Keratinocyte (primary cell): ENCODE results near the gene C6orf132.

Source experiments
- EZH2 ChIP-seq: IDR thresholded peaks from one replicate; pipeline ENCODE4 v1.6.1; 2012; ENCODE audit warnings: inconsistent platforms, mild to moderate bottlenecking, low read length, moderate library complexity
- TF ChIP-seq, protein P1 (sequence below), 3 experiments: IDR thresholded peaks in 1 of 3; conservative IDR thresholded peaks in 1 of 3; optimal IDR thresholded peaks in 1 of 3; 2 replicates in 2 of 3; 3 replicates in 1 of 3; pipeline versions ENCODE3 to v1.5.1; 2011; ENCODE audit warnings: low read length in 3 of 3, mild to moderate bottlenecking in 3 of 3, moderate library complexity in 2 of 3, control low read depth in 1 of 3, inconsistent platforms in 1 of 3; ENCODE audit not compliant: insufficient read depth in 2 of 3; ENCODE audit errors: extremely low read depth in 1 of 3

- TF ChIP-seq, protein P1, sequence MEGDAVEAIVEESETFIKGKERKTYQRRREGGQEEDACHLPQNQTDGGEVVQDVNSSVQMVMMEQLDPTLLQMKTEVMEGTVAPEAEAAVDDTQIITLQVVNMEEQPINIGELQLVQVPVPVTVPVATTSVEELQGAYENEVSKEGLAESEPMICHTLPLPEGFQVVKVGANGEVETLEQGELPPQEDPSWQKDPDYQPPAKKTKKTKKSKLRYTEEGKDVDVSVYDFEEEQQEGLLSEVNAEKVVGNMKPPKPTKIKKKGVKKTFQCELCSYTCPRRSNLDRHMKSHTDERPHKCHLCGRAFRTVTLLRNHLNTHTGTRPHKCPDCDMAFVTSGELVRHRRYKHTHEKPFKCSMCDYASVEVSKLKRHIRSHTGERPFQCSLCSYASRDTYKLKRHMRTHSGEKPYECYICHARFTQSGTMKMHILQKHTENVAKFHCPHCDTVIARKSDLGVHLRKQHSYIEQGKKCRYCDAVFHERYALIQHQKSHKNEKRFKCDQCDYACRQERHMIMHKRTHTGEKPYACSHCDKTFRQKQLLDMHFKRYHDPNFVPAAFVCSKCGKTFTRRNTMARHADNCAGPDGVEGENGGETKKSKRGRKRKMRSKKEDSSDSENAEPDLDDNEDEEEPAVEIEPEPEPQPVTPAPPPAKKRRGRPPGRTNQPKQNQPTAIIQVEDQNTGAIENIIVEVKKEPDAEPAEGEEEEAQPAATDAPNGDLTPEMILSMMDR (optimal IDR thresholded peaks at IDR 0.05 in 1 of 3, IDR thresholded peaks at IDR 0.05 in 1 of 3, conservative IDR thresholded peaks at IDR 0.05 in 1 of 3; ENCODE audit: extremely low read depth in 1 of 3, insufficient read depth in 2 of 3, low read length in 3 of 3): peak in 1 of 3 experiments; percentile 24
- no peak for TF ChIP-seq EZH2
Measured at GRCh38 chr6:42140032-42140431, 2.4 kb downstream of the C6orf132 start.
